ENCODE data around the gene MKNK2. TPM values are rescaled to one million over a fixed set of nuclear protein-coding genes. Genes with fewer than 3 reads are reported as not detected.

The MKNK2 gene
- total RNA-seq, 1 experiment from 2014 or later = 271 TPM

GRCh38 chr19:1992759-1993260, 58.2 kb downstream of the MKNK2 start:
- H3K4me3 ChIP-seq (replicated peaks in 1 of 2; ENCODE audit: low read depth in 1 of 2, low read length in 2 of 2) = no peak overlapping the region
- CTCF ChIA-PET = no interaction called here
- no peak overlapping the region for H2AFZ ChIP-seq (ENCODE audit: low read depth, low read length, poor library complexity, severe bottlenecking)
- no peak overlapping the region for H3K4me2 ChIP-seq (ENCODE audit: low read length)
- intact Hi-C loops (cut with micrococcal nuclease) = no loop called here
- no peaks in the 10 kb centered on the region for H3K9me2 ChIP-seq (ENCODE audit: insufficient read depth)
- no TSS peak for BruUV-seq (replicated peaks)
- ATAC-seq (peak; percentile 73), DNase-seq (ENCODE audit: low read depth, low spot score) (no peak)
- no peaks in the 10 kb centered on the region for H3K79me2 ChIP-seq (ENCODE audit: insufficient read depth, low read length)
- POLR2A ChIA-PET = no interaction called here
- H3K9me3 ChIP-seq (ENCODE audit: control insufficient read depth in 1 of 2, insufficient read depth in 1 of 2, low read depth in 1 of 2, low read length in 2 of 2) = peaks cover 0 to 4% of the 10 kb centered on the region in 2 experiments; a peak in 1 of 4 replicates
- H3K4me1 ChIP-seq (ENCODE audit: control insufficient read depth in 1 of 2, insufficient read depth in 2 of 2, low read length in 2 of 2) = peaks cover 0 to 4% of the 10 kb centered on the region in 2 experiments; a peak in 1 of 4 replicates
- RAD21 ChIA-PET (ENCODE audit: low non-redundant PET in 1 of 2, low total read pairs in 2 of 2, uncharacterized antibody in 2 of 2, unreplicated experiment in 2 of 2) = no interaction called here
- H3K27me3 ChIP-seq (ENCODE audit: insufficient read depth, low read length) = no peaks in the 10 kb centered on the region
- no peak overlapping the region for H3K27ac ChIP-seq (ENCODE audit: low read depth, low read length)
- H3K36me3 ChIP-seq (ENCODE audit: control insufficient read depth in 1 of 2, insufficient read depth in 2 of 2, low read length in 2 of 2) = peaks cover 14 to 28% of the 10 kb centered on the region in 2 experiments
- H3K9ac ChIP-seq (ENCODE audit: low read length) = no peak overlapping the region
- no peak for TF ChIP-seq YY1 (IDR thresholded peaks at IDR 0.05; ENCODE audit: extremely low read depth, insufficient replicate concordance, low read depth, low read length)
- TF ChIP-seq JUND (IDR thresholded peaks at IDR 0.05) = no peak
- TF ChIP-seq CBX3 (IDR thresholded peaks at IDR 0.05; ENCODE audit: low read depth) = no peak
- TF ChIP-seq CEBPB (IDR thresholded peaks at IDR 0.05; ENCODE audit: low read depth) = no peak
- no peak for TF ChIP-seq EGR1 (IDR thresholded peaks at IDR 0.05; ENCODE audit: low read depth)
- TF ChIP-seq ZFX (IDR thresholded peaks at IDR 0.05) = no peak
- TF ChIP-seq TCF7L2 (IDR thresholded peaks at IDR 0.05; ENCODE audit: borderline replicate concordance, extremely low read depth, insufficient read depth, insufficient read length) = no peak
- no peak for TF ChIP-seq EZH2 (IDR thresholded peaks at IDR 0.05)
- TF ChIP-seq SP1 (IDR thresholded peaks at IDR 0.05; ENCODE audit: low read depth) = no peak
- TF ChIP-seq MAX (IDR thresholded peaks at IDR 0.05) = no peak
- TF ChIP-seq POLR2AphosphoS5 (IDR thresholded peaks at IDR 0.05; ENCODE audit: low read depth, low read length) = no peak
- TF ChIP-seq RAD21 (IDR thresholded peaks at IDR 0.05; ENCODE audit: low read depth) = no peak
- no peak for TF ChIP-seq SIN3A (IDR thresholded peaks at IDR 0.05; ENCODE audit: low read depth)
- TF ChIP-seq ZNF274 (IDR thresholded peaks at IDR 0.05; ENCODE audit: low read depth, low read length) = no peak
- TF ChIP-seq POLR2A (IDR thresholded peaks at IDR 0.05; ENCODE audit: borderline replicate concordance, extremely low read depth, insufficient read depth, insufficient read length) = no peak
- TF ChIP-seq ELF1 (IDR thresholded peaks at IDR 0.05; ENCODE audit: borderline replicate concordance, low read depth) = no peak
- no peak for TF ChIP-seq SRF (IDR thresholded peaks at IDR 0.05; ENCODE audit: low read depth)
- no peaks in the 10 kb centered on the region for H4K20me1 ChIP-seq (ENCODE audit: insufficient read depth)
